ENCODE data around the gene CETP. TPM values are rescaled to one million over a fixed set of nuclear protein-coding genes. Genes with fewer than 3 reads are reported as not detected.
A peak's percentile ranks its signal among the peaks of the same experiment; 100 is the strongest.

Gene CETP, protein sequence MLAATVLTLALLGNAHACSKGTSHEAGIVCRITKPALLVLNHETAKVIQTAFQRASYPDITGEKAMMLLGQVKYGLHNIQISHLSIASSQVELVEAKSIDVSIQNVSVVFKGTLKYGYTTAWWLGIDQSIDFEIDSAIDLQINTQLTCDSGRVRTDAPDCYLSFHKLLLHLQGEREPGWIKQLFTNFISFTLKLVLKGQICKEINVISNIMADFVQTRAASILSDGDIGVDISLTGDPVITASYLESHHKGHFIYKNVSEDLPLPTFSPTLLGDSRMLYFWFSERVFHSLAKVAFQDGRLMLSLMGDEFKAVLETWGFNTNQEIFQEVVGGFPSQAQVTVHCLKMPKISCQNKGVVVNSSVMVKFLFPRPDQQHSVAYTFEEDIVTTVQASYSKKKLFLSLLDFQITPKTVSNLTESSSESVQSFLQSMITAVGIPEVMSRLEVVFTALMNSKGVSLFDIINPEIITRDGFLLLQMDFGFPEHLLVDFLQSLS
- not detected in 2 replicates for total RNA-seq (2014; rRNA removed; shearing (Covaris generic))

DNA sequence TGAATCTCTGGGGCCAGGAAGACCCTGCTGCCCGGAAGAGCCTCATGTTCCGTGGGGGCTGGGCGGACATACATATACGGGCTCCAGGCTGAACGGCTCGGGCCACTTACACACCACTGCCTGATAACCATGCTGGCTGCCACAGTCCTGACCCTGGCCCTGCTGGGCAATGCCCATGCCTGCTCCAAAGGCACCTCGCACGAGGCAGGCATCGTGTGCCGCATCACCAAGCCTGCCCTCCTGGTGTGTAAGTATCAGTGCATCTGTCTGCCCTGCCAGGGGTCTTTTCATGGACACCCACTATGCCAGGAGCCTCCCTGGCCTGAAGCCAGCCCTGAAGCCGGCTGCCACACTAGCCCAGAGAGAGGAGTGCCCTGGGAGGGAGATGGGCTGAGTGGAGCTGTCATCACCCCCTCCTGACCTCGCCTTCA, at the start of gene CETP:
Gene CETP, plus strand, starts transcription at position 100 of the 431 bp plus-strand sequence. Its CDS starts 30 bp downstream, at position 130.
- DNase-seq (ENCODE audit: low read depth) = no peak

DNA sequence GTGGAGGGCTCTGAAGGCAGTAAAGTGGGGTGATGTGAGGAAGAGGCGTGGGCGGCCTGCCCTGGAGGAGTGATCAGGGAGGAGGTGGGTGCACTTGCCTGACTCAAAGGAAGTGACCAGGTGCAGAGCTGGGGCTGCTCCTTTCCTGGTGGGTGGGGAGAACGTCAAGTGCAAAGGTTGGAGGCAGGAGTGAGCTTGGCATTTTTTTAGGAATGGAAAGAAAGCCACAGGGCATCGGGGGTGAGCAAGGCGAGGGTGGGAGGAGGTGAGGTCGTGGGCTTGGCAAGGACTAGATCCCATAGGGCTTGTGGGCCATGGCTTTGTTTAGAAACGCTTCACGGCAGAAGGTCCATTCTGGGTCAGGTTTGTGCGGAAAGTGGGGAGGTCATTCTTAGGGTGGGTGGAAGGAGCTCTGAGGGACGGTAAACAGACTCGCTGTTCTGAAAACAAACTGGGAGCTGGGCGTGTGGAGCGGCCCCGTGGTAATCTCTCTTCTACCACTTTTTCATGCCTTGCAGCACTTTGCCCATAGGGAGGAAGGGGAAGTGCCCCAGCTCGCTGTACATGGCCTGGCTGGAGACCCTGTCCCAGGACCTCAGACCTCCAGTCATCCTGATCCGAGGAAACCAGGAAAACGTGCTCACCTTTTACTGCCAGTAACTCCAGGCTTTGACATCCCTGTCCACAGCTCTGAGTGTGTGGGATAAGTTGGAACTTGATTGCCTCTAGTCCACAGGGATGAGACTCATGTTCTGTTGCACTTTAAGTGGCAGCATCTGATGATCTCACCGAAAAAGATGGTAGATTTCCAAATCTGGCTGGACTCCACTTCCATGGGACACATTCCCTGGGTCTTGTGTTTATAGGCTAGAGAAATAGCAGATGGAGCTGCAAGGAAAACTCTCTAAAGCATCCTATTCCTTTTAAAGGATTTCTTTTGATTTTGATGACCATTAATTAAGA, 48.7 kb upstream of the CETP start:
- no peak for DNase-seq (ENCODE audit: low read depth)

DNA sequence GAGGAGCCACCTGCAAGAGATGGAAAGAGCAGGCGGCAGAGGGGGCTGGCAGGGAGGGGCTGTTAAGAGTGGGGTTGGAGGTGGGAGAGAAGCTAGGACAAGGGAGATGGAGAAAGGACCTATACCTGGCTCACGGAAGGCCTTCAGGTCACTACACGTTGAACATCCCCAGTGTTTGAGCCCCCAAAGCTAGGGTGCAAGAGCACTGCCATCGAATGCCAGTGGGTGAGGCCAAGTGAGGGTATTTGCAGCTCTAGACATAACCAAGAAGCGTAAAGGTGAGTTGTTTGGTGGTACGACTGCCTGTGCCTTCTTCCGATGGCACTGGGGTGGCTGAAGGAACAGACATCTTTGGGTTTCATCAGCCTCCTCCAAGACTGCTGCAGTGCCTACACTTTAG, 46.9 kb upstream of the CETP start:
- no peak for DNase-seq (ENCODE audit: low read depth)

DNA sequence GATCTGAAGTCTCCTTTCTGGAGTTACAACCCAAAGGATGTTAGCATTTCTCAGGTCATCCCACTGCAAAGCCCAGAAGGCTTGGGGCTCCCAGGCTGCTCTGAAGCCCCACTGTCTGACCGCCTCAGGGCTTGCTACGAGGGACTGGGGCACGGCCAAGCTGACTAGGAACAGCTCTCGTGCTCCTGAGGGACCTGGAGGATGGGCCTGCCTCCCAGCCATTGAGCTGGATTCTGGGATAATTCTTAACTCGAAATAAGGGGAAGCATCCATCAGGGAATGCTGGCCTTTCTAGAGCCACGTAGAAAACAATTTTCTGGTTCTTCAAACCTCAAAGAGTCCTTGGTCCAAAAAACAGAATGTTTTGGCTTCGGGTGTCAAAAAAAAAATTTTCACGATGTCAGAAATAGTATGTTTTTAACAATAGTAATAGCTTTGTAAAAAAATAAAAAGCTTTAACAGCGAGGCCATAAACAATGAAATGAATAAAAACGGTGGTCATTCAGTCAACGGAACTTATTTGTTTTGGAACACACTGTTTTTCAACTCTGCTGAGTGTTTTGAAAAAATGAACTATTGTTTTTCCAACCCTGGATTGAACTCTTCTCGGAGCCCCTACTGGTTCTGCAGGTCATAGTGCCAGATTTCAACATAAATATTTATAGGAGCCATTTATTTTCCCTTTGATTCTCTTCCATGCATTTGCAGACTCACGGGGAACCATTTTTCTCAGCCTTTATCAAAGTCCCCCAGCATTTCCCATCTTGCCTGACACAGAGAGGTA, 46.2 kb upstream of the CETP start:
- DNase-seq (ENCODE audit: low read depth) = no peak

DNA sequence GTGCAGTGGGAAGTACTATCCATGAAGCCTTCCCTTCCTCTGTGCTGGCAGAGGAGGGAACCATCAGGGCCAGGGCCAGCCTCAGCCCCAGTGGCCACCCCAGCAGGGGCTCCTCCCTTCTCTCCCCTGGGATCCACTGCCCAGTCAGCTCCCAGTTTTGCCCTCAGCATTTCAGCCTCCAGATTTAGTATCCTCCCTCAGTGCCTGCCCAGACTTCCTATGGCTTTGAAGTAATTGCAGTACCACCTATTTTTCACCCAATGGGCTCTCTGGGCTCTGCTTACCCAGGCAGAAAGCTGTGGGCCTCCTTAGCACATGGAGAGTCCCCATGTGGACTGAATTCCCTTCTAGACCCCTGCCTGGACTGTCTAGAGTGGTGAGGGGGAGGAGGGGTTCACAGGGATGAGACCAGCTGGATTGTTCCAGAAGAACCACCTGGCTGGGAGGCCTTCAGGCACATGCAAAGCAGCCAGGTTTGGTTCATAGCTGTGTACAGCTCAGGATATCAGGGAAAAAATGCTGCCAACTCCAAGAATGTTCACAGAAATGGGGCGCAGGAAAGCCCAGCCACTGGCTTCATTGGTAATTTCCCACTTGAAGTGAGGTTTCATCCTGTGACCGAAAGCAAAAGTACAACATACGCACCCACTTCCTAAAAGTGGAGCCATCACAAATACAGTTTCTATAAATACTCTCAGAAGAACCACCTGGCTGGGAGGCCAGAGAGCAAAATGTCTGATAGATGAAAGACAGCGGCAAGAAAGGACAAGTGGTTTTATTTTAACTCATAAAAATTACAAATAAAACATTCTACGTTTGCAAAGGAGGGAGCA, 45.0 kb upstream of the CETP start:
- no peak for DNase-seq (ENCODE audit: low read depth)

DNA sequence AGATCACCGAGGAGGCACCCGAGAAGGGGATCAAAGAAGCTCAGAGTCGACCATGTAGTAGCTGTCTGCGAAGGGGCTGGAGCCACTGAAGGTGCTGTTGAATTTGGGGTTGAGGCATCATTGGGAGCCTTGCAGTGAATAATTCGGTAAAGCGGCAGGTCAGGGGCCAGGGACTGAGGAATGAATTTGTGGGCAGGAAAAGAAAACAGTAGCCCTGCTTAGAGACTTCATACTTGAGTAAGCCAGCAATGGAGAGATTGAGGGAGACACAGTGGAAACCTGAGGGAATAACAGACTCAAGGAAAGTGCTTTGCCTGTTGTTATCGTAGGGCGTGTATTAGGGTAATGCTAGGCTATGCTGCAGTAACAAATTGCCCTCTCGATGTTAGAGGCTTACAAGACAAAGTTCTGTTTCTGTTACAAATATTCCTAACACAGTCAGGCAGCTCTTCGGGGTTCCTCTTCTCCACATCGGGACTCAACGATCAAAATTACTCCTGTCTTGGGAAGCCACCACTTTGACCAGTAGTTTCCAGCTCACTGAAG, 43.2 kb upstream of the CETP start:
- no peak for DNase-seq (ENCODE audit: low read depth)

DNA sequence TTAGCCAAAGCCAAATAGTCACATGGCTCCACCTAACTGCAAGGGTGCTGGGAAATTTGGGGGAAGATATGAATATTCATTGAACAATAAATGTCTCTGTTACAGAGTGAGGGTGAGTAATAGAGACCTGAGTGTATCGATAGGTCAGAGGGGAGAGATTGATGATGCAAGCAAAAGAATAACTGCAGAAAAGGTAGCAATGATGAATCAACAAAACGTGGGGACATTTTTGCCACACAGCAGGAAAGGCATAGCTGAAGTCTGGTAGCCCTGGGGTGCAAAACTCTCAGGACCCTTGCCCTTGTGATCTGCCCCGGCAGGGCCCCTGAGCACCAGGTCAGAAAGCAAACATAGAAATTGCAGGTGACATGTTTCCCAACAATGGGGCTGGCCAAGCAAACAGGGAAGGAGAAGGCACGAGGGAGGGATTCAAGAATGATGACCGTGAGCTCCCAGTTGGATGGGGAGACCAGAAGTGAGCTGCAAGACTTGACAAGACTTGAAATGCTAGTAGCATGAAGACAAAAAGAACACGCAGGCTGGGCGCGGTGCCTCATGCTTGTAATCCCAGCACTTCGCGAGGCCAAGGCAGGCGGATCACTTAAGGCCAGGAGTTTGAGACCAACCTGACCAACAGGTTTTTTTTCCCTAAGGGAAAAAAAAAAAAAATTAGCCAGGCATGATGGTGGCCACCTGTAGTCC, 42.5 kb upstream of the CETP start:
- no peak for DNase-seq (ENCODE audit: low read depth)

DNA sequence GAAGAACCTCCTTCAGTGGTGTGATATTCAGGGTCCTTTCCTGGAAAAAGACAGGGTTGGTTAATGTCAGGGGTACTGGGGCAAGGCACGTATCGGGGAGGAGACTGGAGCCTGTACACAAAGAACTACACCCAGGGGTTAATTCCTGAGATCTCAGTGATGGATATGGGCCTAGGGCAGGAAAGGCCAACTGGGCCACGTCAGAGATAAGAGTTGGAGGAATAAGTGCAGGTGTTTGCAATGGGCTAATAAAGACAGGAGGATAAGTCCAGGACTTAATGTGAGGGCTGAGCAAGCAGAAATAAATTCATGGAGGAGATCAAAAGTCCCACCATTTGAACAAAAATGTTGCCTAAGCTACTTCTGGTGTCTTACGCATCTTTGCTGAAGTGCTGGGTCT, 40.2 kb upstream of the CETP start:
- DNase-seq (ENCODE audit: low read depth) = no peak

DNA sequence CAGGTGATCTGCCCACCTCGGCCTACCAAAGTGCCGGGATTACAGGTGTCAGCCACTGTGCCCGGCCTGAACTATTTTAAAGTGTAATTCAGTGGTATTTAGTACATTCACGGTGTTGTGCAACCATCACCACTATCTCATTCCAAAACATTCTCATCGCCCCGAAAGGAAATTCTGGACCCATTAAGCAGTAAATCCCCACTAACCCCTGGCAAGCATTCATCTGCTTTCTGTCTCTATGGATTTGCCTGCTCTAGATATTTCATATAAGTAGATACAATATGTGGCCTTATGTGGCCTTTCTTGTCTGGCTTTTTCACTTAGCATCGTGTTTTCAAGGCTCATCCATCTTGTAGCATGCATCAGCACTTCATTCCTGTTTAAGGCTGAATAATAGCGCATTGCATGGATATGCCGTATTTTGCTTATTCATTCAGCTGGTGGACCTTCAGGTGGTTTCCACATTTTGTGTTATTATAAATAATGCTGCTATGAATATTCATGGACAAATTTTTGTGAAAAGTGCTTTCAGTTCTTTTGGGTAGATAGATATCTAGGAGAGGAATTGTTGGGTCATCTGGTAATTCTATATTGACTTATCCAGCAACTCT, 38.2 kb upstream of the CETP start:
- no peak for DNase-seq (ENCODE audit: low read depth)

DNA sequence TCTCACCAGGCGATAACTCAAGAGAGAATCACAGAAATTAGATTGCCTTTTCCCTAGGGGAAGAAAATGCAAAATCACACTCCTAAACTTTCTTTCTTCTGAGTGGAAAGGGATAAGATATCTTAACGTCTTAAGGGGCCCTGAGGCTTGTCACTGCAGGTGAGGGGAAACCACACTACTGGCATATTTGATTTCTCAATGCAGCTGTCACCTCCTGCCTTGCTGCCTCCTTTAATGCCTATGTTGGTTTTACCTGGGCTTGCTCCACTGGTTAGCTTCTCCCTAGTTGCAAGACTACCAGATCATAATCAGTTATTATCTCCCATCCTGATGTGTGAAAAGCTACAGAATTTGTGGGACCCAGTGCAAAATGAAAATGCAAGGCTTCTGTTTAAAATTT, 34.3 kb upstream of the CETP start:
- no peak for DNase-seq (ENCODE audit: low read depth)

DNA sequence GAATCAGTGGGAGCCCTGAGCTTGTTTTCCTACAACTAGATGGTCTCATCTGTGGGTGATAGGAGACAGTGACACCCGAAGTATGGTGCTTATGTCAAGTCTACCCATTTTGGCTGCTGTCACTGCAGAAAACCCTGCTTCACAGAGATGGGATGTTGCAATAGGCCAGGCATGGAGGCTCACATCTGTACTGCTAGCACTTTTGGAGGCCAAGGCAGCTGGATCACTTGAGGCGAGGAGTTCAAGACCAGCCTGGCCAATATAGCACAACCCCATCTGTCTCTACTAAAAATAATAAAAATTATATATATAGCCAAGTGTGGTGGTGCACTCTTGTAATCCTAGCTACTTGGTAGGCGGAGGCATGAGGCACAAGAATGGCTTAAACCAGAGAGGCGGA, 32.1 kb upstream of the CETP start:
- DNase-seq (ENCODE audit: low read depth) = no peak

DNA sequence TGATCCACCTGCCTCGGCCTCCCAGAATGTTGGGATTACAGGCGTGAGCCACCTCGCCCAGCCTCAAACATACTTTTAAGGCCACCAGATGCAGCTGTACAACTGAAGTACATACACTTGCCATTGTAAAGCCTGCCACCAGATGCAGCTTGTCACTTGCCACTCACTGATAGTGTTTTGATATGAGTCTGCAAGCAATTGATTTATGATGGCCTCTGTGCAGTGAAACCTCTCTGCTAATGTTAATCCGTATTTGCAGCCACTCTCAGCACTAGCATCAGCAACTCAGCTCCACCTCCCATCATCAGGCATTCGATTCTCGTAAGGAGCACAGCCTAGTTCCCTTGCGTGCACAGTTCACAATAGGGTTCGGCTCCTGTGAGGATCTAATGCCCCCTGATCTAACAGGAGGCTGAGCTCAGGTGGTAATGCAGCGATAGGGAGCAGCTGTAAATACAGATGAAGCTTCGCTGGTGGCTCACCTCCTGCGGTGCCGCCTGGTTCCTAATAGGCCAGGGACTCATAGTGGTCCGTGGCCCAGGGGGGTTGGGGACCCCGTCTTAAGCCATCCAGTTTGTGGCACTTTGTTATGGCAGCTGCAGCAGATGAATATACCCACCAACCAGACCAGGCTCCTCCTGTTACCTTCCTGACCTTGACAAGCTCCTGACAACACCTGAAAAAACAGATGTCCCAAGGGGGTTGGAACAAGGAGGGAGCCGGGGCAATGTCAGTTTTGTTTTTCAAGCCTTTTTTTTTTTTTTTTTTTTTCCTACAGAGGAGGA, 31.1 kb upstream of the CETP start:
- no peak for DNase-seq (ENCODE audit: low read depth)

DNA sequence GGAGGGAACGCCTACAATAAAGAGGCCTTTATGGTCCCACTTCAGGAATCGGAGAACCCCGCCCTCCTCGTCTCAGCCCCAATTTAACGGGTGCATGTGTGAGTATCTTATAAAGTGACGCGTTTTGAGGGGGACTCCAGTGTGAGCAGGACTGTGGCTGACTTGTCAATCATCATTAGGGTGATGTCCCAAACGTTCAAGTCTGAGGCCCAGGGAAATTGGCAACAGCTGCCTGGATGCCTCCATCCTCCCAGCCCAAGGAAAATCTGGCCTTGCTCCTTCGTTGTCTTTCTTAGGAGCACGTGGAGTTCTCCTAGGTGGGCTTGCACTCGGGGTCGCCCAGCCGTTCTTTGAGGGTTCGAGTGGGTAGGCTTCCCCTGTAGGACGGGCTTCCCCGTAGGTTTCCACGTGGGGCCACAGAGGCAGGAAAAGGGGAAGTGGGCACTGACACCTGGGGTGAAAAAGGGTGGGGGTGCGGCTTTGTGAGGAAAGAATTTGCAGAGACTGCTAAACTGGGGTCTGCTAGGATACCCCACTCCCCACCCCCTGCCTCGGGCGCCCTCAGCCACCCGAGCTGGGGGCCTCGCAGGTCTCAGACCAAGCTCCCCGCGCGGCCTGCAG, 30.4 kb upstream of the CETP start:
- DNase-seq (ENCODE audit: low read depth) = no peak

DNA sequence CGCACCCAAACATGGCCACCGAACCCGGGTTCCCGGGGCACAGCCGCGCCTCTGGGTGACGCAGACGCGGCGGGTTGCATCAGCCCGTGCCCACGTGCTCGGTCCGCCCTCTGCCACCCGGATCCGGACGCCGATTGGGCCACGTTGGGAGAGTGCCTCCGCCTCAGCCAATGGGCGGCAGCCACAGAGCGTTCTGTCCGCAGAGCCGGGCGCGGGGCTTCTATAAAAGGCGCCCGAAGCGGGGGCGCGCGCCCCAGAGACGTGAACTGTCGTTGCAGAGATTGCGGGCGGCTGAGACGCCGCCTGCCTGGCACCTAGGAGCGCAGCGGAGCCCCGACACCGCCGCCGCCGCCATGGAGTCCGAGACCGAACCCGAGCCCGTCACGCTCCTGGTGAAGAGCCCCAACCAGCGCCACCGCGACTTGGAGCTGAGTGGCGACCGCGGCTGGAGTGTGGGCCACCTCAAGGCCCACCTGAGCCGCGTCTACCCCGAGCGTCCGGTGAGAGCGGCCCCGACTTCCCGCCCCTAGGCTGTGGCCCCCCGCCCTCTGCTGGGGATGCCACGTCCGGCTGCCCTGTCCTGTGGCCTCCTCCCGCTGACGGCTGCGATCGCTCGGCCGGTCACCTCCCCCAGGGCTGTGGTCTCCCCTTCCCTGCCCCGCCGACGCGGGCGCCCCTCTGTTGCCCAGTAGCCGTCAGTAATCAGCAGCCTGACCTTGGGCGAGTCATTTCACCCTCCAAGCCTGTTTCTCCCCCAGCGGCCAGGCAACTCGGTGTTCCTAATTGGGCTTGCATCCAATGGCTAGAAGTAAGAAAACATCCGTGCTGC, 29.6 kb upstream of the CETP start, which contains the start of gene HERPUD1:
Gene HERPUD1, plus strand, starts transcription at position 251 of the 829 bp plus-strand sequence. Its CDS starts 103 bp downstream, at position 354.
- peak; percentile 98 for DNase-seq (ENCODE audit: low read depth)

DNA sequence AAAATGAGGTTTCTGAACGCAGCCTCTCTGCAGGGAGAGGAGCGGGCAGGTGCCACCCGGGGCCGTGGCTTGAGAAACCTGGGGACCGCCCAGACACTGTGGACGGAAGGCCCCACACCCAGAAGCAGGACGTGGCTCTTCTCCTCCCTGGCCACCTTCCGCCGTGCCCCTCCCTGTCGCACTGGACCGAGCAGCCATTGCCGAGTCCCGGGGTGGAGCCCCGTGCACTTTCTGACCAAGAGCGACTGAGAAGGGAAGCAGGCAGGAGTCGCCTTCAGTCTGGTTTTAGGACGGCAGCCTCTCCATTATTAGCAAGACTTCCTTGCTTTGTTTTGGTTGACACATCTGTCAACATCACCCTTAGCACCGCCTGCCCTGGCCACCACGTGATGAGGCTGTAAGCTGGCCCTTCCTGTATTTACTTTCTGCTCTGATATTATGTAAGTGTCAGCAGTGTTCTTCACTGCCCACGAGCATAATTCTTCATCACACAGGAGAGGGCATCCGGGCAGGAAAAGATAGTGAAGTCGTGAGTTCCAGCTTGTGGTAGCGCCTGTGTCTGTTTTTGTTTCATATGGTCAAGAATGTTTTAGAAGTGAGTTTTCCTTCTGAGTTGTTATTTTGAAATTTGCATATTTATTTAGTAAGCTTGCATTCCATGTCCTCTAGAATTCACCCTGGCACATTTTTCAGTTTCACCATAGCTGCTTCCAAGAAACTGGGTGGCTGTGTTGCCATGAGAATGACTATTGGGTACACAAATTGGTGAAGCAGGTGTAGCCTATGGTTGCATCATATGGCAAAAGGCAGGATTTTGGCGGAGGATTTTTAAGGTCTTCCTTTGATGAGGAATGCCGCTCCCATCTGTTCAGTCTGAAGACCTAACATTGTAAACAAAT, 28.8 kb upstream of the CETP start:
- DNase-seq (ENCODE audit: low read depth) = peak; percentile 60

Data from Daoy (cell line).